NOMO-1 treated with dmso at 0.1 percent for 144 hours (cell line): ENCODE results near the gene NXPE4.

ENCODE experiments used
- DNase-seq: peaks from one replicate; lab custom pipeline; 2025; ENCODE audit not compliant: unreplicated experiment; lab: John Stamatoyannopoulos, UW

The NXPE4 gene

DNA sequence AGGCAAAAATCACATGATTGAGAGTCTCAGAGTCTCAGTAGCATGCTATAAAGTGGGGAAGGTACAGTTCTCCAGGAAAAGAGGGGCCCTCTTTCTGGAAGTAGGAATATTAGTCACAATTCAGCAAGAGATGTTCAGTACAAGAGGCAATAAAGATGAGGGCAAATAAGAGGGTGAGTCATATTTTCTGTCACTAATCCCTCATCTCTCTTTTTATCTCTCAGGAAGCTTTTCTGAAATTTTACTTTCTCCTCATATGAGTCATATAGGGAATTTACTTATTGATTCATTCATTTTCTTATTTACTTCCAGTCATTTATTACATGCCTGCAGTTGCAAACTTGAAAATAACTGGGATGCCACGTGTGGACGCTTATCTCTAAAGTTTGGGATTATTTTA lies 32.5 kb downstream of the NXPE4 start:
- no peak for DNase-seq

GRCh38 chr11:114562166-114562916 lies 33.2 kb downstream of the NXPE4 start:
- no peak for DNase-seq

- no peak for DNase-seq
Observed at GRCh38 chr11:114559425-114560310, 35.9 kb downstream of the NXPE4 start, which contains the start of gene NXPE1. Gene NXPE1 (minus strand): TSS chr11:114559881. CDS start chr11:114551201, 8,680 bp downstream.

GRCh38 chr11:114556135-114556534 lies 39.5 kb downstream of the NXPE4 start:
- DNase-seq, result no peak

DNA sequence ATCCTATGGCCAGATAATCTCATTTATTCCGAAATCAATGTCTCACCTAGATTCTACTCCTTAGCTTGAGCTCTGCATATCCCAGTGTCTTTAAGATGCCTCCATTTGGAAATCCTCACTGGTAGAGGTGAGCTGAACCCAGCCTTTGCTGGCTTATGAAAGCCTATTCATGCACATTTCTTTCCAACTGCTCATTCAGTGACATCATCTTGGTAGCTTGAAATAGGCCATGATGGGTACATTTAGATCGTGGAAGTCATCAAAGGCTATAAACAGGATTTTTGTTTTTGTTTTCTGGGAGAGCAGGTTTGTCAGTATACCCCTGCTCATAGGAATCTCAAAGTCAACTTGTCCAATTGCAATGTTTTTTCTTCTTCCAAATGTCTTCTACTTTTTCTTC lies 41.9 kb downstream of the NXPE4 start:
- no peak for DNase-seq

- DNase-seq, result no peak
Observed at GRCh38 chr11:114551060-114551459, 44.5 kb downstream of the NXPE4 start.

- no peak for DNase-seq
Observed at GRCh38 chr11:114525682-114526081, 69.9 kb downstream of the NXPE4 start.

- DNase-seq, result no peak
Observed at GRCh38 chr11:114524122-114524521, 71.5 kb downstream of the NXPE4 start.

DNA sequence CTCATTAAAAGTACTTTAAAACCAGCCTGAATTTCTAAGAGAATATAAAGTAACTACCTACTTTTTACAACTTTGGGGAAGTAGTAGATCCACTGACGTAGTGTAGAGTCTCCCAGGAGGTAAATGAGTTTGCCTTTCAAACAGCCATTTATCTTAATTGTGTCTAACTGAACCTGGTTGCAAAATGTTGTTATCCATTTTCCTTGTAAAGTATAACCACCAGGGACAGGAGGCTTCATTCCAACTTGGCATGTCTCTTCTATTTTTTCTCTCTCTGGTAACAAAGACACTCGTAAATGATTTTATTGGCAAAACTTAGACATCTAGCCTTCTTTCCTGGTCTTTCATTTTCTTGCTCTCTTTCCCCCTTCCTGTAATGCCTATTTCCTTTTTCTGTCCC lies 72.8 kb downstream of the NXPE4 start:
- no peak for DNase-seq
